SW480 (cell line): ENCODE results near the gene ZNF165.
A peak's percentile ranks its signal among the peaks of the same experiment; 100 is the strongest.
"Not testable (repeated sequence)": the region's sequence is repeated elsewhere in the genome, so short reads cannot be mapped to it uniquely, and the experiment has no call there.

Experiments
- DNase-seq: peaks from one replicate; pipeline ENCODE4 v3.0.0-alpha.2; 2016; ENCODE audit warnings: low spot score

ZNF165 gene

GRCh38 chr6:28122283-28122682, 41.9 kb downstream of the ZNF165 start:
- DNase-seq: not testable (repeated sequence)

GRCh38 chr6:28124350-28124970, 44.1 kb downstream of the ZNF165 start, which contains the start of gene ZSCAN16:
ZSCAN16 (plus strand) TSS chr6:28124609; CDS start chr6:28125444, 835 bp downstream.
- DNase-seq: peak; percentile 82

- no peak for DNase-seq
These were observed 44.6 kb downstream of the ZNF165 start for GRCh38 chr6:28124971-28125353.

GRCh38 chr6:28125401-28125800, 45.0 kb downstream of the ZNF165 start:
- no peak for DNase-seq

GRCh38 chr6:28134015-28134414, 53.6 kb downstream of the ZNF165 start:
- DNase-seq: peak; percentile 37

GRCh38 chr6:28134716-28135115, 54.3 kb downstream of the ZNF165 start:
- DNase-seq: no peak

- DNase-seq: no peak
These were observed 55.0 kb downstream of the ZNF165 start for GRCh38 chr6:28135393-28135792.

GRCh38 chr6:28136585-28137504, 56.5 kb downstream of the ZNF165 start:
- DNase-seq: peak; percentile 90

- DNase-seq: peak; percentile 2
These were observed 57.2 kb downstream of the ZNF165 start for GRCh38 chr6:28137505-28137981.
